Measurements from ENCODE around the gene COL15A1.
A peak's percentile ranks its signal among the peaks of the same experiment; 100 is the strongest.

COL15A1 gene

DNA sequence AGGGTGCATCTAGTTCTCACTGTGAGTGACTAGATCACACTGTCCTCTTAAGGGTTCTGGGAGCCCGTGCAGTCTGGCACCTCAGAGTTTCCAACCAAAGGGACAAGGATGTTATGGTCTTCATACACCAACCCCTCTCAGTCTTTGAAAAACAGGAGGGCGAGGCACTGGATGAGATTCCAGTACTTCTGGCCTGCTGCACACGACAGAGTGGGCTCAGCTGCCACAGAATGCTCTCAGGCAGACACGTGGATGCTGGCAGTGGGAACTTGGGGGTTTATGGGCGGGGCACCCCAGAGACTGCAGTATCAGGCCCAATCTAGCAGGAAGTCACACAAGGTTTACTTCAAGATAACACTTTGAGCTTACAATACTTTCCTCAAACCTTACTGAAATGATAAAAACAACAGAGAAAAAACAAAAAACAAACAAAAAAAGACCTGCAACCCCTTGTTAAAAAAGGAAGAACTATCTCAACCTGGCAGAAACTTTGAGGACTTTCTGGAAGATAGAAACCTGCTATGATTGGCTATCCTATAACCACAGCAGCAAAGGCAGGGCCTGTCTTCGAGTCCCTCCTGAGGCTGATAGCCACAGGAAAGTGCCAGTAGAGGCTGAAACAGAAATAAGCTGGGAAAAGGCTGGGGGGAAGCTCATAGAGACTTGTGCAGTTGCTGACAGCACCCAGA lies 132.9 kb downstream of the COL15A1 start:
- peak overlapping the region; percentile 65 for H3K9ac ChIP-seq (ENCODE audit: low read depth, low read length, poor library complexity, severe bottlenecking)
- H2AFZ ChIP-seq (ENCODE audit: low read length): peak overlapping the region; percentile 74

DNA sequence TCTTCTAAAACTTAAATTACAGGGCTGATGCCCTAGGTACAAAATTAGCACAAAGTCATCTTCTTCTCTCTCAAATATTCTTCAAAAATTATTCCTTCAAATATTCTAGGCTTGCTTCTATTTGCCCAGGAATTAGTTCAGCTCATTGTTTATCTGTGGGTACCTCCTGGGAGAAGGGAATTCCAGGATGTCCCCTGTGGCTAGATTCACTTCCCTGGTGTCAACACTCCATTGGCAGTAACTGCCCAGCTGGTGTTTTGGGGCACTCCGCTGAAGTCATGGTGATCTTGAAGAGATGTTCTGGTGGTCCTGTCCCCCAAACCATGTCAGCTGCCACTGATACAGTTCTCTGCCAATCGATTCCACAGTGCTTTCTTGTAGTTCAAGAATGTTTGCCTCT lies 135.0 kb downstream of the COL15A1 start:
- Histone ChIP-seq H3K9me2 (replicated peaks; ENCODE audit: low read depth, low read length) (no peaks in the 10 kb centered on the region), H3K27me3 (ENCODE audit: insufficient read depth, low read length, poor library complexity, severe bottlenecking) (no peaks in the 10 kb centered on the region), H3K4me1 (ENCODE audit: insufficient read depth, low read length, poor library complexity, severe bottlenecking) (peaks cover 40% of the 10 kb centered on the region), H3K9me3 (ENCODE audit: insufficient read depth, low read depth, low read length) (no peaks in the 10 kb centered on the region), H3K4me2 (ENCODE audit: low read depth, low read length, poor library complexity, severe bottlenecking) (no peak overlapping the region), H3K79me2 (ENCODE audit: insufficient read depth, low read length) (no peaks in the 10 kb centered on the region), H3K36me3 (ENCODE audit: insufficient read depth, low read length) (no peaks in the 10 kb centered on the region), H2AFZ (ENCODE audit: low read length) (no peak overlapping the region), H4K20me1 (ENCODE audit: insufficient read depth, low read length, poor library complexity, severe bottlenecking) (no peaks in the 10 kb centered on the region), H3K4me3 (ENCODE audit: low read length, poor library complexity, severe bottlenecking) (no peak overlapping the region), H3F3A (ENCODE audit: low read depth) (peaks cover 9% of the 10 kb centered on the region; the same call in 1 of the 2 replicates), H3K9ac (ENCODE audit: low read depth, low read length, poor library complexity, severe bottlenecking) (no peak overlapping the region)
- TF ChIP-seq, protein P1, sequence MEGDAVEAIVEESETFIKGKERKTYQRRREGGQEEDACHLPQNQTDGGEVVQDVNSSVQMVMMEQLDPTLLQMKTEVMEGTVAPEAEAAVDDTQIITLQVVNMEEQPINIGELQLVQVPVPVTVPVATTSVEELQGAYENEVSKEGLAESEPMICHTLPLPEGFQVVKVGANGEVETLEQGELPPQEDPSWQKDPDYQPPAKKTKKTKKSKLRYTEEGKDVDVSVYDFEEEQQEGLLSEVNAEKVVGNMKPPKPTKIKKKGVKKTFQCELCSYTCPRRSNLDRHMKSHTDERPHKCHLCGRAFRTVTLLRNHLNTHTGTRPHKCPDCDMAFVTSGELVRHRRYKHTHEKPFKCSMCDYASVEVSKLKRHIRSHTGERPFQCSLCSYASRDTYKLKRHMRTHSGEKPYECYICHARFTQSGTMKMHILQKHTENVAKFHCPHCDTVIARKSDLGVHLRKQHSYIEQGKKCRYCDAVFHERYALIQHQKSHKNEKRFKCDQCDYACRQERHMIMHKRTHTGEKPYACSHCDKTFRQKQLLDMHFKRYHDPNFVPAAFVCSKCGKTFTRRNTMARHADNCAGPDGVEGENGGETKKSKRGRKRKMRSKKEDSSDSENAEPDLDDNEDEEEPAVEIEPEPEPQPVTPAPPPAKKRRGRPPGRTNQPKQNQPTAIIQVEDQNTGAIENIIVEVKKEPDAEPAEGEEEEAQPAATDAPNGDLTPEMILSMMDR (conservative IDR thresholded peaks at IDR 0.05; ENCODE audit: low read length): no peak
- TF ChIP-seq EZH2phosphoT487 (IDR thresholded peaks at IDR 0.05; ENCODE audit: borderline replicate concordance): no peak

More for the DNA sequence above, 132.9 kb downstream of the COL15A1 start:
- Histone ChIP-seq H3K4me2 (ENCODE audit: low read depth, low read length, poor library complexity, severe bottlenecking) (peak overlapping the region; percentile 74), H3K9me2 (replicated peaks; ENCODE audit: low read depth, low read length) (no peaks in the 10 kb centered on the region), H3K36me3 (ENCODE audit: insufficient read depth, low read length) (no peaks in the 10 kb centered on the region), H3K4me1 (ENCODE audit: insufficient read depth, low read length, poor library complexity, severe bottlenecking) (peaks cover 42% of the 10 kb centered on the region), H3F3A (ENCODE audit: low read depth) (peaks cover 9% of the 10 kb centered on the region; the same call in 1 of the 2 replicates), H3K79me2 (ENCODE audit: insufficient read depth, low read length) (no peaks in the 10 kb centered on the region), H3K9me3 (ENCODE audit: insufficient read depth, low read depth, low read length) (no peaks in the 10 kb centered on the region), H3K4me3 (ENCODE audit: low read length, poor library complexity, severe bottlenecking) (peak overlapping the region; percentile 52), H4K20me1 (ENCODE audit: insufficient read depth, low read length, poor library complexity, severe bottlenecking) (no peaks in the 10 kb centered on the region), H3K27me3 (ENCODE audit: insufficient read depth, low read length, poor library complexity, severe bottlenecking) (no peaks in the 10 kb centered on the region)
- no peak for TF ChIP-seq EZH2phosphoT487 (IDR thresholded peaks at IDR 0.05; ENCODE audit: borderline replicate concordance)
- TF ChIP-seq, protein P1 (conservative IDR thresholded peaks at IDR 0.05; ENCODE audit: low read length): no peak

DNA sequence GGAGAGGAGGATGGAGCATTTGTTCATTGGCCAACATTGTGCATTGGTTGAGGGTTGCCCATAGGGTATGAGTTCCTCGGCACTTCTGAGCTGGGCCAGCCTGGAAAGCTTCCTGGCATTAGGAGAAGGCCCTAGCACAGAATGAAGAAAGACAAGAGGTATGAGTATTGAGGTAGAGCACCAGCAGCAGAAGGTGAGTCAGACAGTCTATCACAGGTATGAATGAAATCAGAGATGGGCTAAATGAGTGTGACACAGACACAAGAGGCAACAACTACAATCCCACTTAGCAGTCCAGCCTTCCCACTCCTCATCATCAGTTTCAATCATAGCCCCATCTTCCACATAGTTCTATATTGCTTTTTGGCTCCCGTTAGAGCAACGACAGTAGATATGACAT lies 135.8 kb downstream of the COL15A1 start:
- Histone ChIP-seq H3F3A (ENCODE audit: low read depth) (peaks cover 9% of the 10 kb centered on the region; the same call in 1 of the 2 replicates), H3K4me1 (ENCODE audit: insufficient read depth, low read length, poor library complexity, severe bottlenecking) (peaks cover 35% of the 10 kb centered on the region), H3K9ac (ENCODE audit: low read depth, low read length, poor library complexity, severe bottlenecking) (no peak overlapping the region), H3K36me3 (ENCODE audit: insufficient read depth, low read length) (no peaks in the 10 kb centered on the region), H4K20me1 (ENCODE audit: insufficient read depth, low read length, poor library complexity, severe bottlenecking) (no peaks in the 10 kb centered on the region), H3K27me3 (ENCODE audit: insufficient read depth, low read length, poor library complexity, severe bottlenecking) (no peaks in the 10 kb centered on the region), H3K79me2 (ENCODE audit: insufficient read depth, low read length) (no peaks in the 10 kb centered on the region), H3K4me3 (ENCODE audit: low read length, poor library complexity, severe bottlenecking) (no peak overlapping the region), H3K4me2 (ENCODE audit: low read depth, low read length, poor library complexity, severe bottlenecking) (no peak overlapping the region), H2AFZ (ENCODE audit: low read length) (no peak overlapping the region), H3K9me2 (replicated peaks; ENCODE audit: low read depth, low read length) (no peaks in the 10 kb centered on the region), H3K9me3 (ENCODE audit: insufficient read depth, low read depth, low read length) (no peaks in the 10 kb centered on the region)
- TF ChIP-seq EZH2phosphoT487 (IDR thresholded peaks at IDR 0.05; ENCODE audit: borderline replicate concordance): no peak
- TF ChIP-seq, protein P1 (conservative IDR thresholded peaks at IDR 0.05; ENCODE audit: low read length): no peak
